GM12801 (cell line): ENCODE measurements around the gene C1QTNF9.

Experiments used
- CTCF ChIP-seq: IDR thresholded peaks from one replicate; pipeline ENCODE4 v1.5.1; 2011; ENCODE audit warnings: control low read depth; ENCODE audit not compliant: insufficient read length; ENCODE audit errors: extremely low read depth

C1QTNF9 gene

GRCh38 chr13:24355103-24355502, 45.7 kb downstream of the C1QTNF9 start:
- no peak for TF ChIP-seq CTCF

DNA sequence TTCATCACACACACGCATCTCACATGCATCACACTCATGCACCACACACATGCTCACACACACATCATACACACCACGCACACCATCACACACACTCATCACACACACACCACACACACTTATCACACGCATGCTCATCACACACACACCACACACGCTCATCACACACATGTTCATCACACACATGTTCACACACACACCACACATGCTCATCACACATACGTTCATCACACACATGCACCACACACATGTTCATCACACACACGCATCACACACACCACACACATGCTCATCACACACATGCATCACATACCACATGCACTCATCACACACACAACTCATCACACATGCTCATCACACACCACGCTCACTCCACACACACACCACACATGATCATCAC, 46.9 kb downstream of the C1QTNF9 start:
- TF ChIP-seq CTCF, result no peak

DNA sequence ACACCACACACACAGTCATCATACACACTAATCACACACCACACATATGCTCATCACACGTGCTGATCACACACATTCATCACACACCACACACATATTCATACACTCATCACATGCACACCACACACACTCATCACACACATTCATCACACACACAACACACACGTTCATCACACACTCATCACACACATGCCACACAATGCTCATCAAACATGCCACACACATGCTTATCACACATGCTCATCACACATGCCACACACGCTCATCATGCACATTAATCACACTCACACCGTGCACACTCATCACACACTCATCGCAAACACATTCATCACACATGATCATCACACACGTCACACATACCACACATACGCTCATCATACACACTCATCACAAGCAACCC, 47.5 kb downstream of the C1QTNF9 start:
- TF ChIP-seq CTCF, result no peak

DNA sequence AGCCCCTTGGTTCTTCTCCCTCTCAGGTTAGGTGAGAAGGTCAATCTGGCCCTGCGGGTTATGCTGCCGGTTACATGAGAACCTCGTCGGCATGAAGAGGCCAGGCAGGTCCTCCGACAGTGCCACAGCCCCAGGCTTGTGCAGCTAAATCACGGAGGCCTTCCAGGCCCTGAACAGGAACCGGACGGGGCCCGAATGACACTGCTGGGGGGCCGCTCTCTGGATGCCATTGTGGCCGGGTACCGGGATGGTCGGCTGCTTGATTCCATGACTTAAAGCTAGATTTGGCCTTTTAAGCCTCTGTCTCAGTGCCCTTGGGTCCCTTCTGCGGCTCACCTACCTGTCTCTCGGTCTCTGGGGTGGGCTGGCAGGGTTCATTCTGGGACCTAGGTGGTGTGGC, 48.4 kb downstream of the C1QTNF9 start:
- TF ChIP-seq CTCF, result no peak

DNA sequence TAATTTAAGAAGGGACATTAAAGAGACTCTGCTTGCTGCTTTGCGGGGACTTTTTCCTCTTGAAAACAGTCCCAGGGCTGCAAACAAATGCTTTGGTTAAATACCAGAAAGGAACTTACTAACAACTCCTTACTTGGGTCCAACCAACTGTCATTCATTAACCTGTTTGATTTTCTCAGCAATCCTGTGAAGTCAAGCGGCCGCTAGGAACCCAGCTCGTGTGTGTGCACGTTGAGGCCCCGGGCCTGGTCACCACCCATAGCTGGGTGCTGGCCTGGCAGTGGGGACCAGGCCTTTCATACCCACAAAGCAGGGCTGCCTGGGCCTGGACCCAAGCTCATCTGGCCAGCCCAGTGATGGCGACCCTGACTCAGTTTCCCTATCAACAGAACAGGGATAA, 50.7 kb downstream of the C1QTNF9 start:
- TF ChIP-seq CTCF, result no peak

GRCh38 chr13:24361113-24361512, 51.7 kb downstream of the C1QTNF9 start:
- TF ChIP-seq CTCF, result no peak

GRCh38 chr13:24361852-24362366, 52.5 kb downstream of the C1QTNF9 start:
- TF ChIP-seq CTCF, result no peak
